T follicular helper cell (primary cell): Measurements from ENCODE around the gene KCNK7.
A peak's percentile ranks its signal among the peaks of the same experiment; 100 is the strongest.
"Not testable (repeated sequence)": the region's sequence is repeated elsewhere in the genome, so short reads cannot be mapped to it uniquely, and the experiment has no call there.

ENCODE experiments used
- DNase-seq: peaks from one replicate; pipeline ENCODE4 v3.0.0-alpha.2; 2020; ENCODE audit warnings: low read depth

KCNK7 gene

DNA sequence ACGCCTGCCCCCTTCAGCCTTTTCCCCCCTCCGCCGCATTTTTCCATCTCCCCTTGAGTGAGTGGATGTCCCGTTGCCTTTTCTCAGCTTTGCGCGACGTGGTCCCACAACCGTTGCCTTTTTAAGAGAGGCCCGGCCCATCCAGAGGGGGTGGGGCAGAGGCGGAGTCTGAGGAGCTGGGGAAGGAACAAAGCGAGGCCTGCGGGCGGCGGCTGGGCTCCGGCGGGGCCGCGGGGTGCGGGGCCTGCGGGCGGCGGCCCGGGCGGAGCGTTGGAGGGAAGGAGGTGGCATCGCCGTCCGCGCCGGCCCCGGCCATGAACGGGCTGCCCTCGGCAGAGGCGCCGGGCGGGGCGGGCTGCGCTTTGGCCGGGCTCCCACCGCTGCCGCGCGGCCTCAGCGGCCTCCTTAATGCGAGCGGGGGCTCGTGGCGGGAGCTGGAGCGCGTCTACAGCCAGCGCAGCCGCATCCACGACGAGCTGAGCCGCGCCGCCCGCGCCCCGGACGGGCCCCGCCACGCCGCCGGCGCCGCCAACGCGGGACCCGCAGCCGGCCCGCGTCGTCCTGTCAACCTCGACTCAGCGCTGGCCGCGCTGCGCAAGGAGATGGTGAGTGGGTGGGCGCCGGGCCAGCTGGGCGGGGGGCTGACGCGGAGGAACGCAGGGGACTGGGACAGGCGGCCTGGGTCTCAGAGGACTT, 23.1 kb downstream of the KCNK7 start, which contains the start of gene FAM89B:
TSS of gene FAM89B (plus strand) at position 183 of the 696 bp plus-strand sequence. CDS start at position 315, 132 bp downstream.
- DNase-seq = peak; percentile 82

DNA sequence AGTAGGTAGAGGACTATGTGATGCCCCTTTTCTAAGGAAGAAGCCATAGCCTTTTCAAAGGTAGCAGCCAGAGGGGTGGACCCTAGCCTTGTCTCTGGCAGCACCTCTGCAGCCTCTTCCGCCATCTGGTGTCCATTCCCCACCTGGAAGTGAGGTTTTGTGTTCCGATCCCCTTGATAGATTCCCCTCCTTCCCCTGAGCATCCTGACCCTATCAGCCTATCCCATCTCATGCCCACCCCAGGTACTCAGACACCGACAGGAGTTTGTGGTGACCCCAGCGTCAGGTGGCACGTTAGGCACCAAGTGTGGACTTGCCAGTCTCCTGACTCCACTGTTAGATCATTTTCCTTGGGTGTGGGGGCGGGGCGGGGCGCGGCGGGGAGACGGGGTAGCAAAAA, 23.7 kb downstream of the KCNK7 start:
- no peak for DNase-seq

DNA sequence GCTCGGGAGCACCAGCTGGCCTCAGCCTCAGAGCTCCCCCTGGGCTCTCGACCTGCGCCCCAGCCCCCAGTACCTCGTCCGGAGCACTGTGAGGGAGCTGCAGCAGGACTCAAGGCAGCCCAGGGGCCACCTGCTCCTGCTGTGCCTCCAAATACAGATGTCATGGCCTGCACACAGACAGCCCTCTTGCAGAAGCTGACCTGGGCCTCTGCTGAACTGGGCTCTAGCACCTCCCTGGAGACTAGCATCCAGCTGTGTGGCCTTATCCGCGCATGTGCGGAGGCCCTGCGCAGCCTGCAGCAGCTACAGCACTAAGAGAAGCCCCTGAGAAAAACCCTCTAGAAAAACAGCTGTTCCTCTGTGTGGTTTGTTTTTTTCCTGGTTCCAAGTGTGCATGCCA, 24.2 kb downstream of the KCNK7 start:
- no peak for DNase-seq

DNA sequence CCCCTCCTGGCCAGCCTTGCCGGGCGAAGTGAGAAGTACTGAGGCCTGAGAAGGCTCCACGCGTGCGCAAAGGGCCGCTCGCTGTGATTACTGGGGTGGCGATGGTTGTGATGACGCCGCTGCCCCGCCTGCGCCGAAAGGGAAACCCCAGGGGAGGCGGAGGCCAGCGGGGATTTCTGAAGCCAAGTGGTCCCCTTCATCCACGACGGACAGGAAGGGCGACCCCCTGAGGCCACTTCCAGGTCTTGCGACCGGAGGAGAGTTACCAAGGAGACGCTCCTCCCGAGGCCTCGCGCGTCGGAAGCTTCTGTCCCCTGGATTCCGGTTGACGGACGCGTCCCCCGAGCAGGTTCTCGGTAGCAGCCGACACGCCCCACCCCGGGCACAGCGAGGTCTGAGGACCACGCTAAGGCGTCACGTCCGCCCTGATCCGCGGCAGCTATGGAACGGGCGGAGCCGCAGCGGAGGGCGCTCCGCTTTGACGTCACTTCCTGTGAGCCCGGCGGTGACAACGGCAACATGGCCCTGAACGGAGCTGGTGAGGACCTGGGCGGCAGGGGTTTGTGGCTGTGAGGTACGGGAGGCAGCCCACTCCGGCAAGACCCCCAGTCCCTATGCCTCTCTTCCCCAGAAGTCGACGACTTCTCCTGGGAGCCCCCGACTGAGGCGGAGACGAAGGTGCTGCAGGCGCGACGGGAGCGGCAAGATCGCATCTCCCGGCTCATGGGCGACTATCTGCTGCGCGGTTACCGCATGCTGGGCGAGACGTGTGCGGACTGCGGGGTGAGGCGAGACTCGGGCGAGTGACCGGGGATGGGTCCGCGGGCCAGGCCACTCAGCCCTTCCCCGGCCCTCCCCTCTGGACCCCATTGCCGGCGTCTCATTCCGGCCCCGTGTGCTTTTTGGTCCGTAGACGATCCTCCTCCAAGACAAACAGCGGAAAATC, 25.4 kb downstream of the KCNK7 start, which contains the start of gene ZNRD2:
TSS of gene ZNRD2 (plus strand) at position 505 of the 946 bp plus-strand sequence. CDS start at position 520, 15 bp downstream.
- peak; percentile 97 for DNase-seq

DNA sequence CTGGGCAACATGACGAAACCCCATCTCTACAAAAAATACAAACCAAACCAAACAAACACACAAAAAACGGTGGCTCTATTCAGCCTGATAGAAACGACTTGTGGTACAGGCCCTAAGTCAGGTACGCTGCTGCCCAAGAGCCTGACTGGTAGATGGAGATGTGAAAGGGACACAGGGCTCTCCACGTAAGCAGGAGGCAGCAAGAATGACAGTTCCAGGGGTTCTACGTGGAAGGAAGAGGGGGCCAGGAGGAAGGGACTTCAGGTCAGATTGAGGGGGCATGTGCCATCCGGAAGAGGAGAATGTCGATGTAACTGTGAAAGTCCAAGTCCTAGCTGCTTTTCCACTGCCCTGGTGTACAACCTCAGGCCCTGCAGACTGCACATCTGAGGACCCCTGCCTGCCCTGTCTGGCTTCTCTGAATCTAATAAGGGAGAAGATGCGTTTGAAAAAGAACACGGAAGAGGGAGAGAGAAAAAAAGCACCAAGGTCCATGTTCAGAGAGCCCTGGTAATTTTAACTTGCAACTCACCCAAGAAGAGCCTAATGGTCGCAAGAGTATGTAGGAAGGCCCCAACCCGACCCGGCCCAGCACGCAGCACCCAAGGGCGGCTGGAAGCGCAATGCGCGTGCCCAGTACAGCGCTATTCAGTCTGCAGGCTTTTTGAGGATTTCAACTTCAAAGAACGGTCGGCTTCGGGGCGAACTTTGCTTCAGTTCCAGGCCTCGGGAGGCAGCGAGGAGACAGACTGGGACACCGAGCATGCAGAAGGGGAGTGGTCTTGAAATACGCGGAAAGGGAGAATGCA, 26.2 kb downstream of the KCNK7 start:
- DNase-seq = peak; percentile 59

DNA sequence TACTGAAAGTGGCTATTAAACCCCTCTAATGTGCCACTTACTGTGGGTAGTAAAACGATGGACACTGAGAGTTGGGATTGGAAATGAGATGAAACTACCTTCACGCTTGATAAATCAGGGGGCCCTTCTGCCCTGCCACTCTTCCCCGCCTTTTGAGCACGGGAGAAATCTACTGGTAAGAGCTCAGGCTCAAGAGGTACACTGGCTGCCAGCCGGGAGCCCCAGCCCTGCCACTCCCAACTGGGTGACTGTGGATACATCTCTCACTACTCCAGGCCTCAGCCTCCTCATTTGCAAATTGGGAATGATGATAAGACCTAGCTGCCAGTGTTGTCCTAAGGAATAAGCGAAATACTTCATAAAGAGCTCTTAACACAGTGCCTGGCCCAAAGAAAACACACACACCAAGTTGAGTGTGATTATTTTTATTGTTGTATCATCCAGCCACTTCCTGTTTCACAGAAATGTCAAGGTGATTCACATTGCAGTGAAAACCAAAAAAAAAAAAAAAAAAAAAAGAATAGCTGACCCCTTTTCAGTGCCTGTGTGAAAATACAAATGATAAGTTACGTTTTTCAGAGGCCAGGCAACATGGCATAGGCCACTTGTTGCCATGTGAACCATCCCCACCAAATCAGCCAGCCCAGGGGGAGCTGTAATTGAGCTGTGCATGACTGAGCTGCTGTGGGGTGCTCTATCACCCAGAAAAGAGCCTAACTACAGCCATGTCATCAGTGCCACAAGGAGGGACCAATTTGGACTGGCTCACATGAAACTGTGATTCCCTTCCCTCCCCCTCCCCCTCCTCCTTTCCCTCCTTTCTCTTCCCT, 29.8 kb downstream of the KCNK7 start:
- DNase-seq = no peak

DNA sequence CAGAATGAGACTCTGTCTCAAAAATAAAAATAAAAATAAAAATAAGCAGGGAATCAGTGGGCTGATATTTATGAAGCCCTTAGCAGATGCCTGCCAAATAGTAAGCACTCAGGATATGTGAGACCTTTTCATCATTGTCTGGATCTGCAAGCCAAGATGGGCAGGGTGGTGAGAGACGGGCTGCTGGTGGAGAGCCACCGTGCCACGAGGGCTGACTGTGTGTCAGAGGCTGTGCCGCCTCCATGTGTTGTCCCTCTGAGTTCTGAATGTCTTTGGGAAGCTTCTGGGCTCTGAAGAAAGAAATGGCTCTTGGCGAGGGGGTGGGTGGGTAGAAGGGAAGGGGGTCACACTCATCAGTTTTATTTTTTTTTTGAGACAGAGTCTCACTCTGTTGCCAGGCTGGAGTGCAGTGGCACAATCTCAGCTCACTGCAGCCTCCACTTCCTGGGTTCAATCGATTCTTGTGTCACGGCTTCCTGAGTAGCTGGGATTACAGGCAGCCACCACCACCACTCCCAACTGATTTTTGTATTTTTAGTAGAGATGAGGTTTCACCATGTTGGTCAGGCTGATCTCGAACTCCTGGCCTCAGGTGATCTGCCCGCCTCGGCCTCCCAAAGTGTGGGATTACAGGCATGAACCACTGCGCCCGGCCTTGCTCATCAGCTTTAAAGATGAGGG, 30.6 kb downstream of the KCNK7 start:
- not testable (repeated sequence) for DNase-seq

DNA sequence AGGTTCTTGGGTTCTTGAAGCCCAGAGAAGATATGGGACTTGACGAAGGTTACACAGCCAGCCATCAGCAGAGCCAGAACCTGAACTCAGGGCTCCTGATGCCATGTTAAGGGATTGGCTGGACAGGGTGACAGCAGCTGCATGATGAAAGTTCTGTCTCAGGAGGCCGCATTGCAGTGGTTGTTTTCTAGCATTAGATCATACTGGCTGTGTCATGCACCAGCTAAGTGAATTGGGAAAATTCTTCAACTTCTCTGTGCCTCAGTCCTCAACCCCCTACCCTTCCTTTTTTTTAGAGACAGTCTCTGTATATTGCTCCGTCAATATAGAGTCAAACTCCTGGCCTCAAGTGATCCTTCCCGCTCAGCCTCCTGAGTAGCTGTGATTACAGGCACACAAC, 32.0 kb downstream of the KCNK7 start:
- no peak for DNase-seq

DNA sequence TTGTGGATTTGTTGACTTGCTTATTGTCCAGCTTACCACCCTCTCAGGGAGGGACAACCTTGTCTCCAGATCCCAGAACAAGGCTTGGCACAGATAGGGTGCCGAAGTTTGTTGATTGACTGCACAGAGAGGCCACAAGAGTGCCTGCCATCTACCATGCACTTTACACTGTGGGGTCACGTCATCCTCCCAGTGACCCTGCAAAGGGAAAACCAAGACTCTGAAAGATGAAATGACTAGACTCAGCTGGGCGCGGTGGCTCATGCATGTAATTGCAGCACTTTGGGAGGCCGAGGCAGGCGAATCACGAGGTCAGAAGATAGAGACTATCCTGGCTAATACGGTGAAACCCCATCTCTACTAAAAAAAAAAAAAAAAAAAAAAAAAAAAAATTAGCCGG, 32.8 kb downstream of the KCNK7 start:
- DNase-seq = no peak

DNA sequence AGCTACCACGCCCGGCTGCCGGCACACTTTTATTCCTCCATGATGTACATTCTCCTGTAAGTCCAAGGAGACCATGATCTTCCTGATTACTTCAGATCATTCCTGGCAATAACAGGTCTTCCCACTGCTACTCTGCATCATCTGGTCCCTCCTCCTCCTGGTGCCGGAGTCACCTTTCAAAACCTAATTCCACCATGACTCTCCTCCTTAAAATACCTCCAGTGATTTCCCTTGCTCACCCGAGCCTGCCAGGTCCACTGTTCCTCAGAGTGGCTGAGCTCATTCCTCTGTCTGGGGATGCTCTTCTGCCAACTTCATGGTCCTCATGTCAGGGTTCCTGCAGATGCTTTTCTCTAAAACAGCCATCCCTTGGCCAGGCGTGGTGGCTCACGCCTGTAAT, 33.6 kb downstream of the KCNK7 start:
- DNase-seq = no peak

DNA sequence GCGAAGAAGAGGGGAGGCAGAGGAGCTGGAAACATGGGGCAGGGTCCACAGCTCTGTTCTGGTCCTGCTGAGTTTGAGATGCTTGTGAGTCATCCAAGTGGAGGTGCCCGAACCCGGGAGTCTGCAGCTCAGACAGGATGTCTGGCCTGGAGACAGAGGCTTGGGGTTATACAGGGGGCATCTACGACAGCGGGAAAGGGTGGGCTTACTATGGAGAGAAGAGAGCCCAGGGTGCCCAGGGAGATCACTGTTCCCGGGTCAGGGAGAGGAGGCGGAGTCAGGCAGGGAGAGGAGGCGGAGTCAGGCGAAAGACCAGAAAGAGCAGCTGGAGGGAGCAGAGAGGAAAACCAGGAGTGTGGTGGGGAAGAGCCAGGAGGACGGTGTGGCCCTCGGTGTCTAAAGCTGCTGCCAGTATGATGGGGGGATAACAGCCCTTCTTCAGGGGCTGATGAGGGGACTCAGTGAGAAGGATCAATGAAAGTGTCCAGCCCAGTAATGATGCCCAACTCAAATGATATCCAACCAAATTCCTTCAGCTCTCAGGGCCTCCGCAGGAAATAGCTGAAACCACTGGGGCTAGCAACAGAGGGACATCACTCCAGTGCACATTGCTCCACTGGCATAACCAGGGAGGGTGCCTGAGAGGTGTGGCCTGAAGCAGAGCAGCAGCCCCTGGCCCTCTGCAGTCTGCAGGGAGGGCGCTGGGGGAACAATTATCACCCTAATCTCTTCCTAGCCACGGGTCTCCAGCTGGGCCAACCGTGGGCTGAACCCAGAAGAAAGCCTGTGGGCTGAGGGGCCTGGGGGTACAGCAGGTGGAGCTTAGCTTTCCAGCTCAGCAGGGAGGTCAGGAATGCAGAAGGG, 34.8 kb downstream of the KCNK7 start:
- no peak for DNase-seq

DNA sequence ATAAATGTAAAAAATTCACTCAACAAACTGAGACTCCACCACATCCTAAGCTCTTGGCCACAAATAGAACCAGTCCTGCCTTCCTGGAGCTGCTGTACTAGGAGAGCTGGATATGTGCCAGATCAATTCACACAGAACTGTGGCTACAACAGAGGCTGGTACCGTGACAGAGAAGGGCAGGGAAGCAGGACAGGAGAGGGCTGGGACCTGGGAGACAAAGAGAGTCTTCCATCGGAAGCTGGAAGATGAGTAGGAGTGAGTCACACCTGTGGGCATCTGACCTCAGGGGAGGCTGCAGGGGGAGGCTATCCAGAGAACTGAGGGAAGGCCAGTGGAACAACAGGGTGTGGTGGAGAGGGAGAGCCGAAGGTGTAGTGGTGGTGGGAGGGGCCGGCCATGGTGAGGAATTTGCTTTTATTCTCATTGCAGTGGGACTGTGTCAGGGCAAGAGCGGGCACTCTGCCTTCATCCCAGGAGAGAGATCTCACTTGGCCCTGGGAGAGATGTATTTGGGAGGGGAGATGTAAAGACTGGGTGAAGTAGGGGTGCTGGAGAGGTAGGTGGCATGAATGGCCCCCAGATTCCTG, 35.6 kb downstream of the KCNK7 start:
- no peak for DNase-seq

DNA sequence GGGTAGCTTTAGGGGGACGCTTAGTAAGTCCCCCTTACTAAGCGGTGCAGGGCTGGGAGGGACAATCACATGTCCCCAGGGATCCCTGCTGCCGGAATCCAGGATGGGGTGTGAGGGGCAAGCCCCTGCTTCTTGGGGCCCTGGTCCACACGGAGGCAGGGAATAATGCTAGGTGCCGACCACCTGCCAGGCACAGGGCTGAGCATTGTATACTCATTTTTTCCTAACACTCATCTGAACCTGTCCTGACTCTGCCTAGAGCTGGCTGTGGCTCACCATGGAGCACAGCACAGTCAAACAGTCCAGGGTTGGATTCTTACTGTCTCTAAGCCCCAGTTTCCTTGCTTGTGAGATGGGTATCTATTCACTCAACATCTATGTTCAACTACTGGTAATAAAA, 36.1 kb downstream of the KCNK7 start:
- DNase-seq = no peak

DNA sequence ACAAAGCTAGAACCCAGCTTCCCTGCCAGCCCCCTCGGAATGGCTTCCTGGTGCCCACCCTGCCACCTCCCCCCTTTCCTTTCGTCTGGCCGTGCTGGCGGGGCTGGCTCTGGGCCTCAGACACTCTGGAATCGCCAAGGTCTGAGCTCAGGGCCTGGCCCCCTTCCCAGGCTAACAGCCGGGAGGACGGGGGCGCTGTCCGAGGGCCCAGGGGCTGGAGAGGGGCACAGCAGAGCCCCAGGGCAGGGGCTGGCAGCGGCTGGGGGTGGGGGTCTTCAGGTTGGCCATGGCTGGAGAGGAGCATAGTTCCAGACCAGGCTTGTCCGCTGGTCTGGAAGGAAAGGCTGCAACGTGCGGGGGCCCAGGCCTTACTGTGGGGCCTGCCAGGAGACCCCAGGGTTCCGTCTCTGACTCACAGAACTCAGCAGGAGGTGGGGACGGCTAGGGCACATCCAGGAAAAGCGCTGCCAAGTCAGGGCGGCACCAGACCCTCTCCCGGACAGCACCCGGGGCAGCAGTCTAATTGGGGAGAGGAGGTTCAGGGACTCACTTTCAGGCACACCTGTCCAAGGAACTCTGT, 36.6 kb downstream of the KCNK7 start:
- DNase-seq = no peak

DNA sequence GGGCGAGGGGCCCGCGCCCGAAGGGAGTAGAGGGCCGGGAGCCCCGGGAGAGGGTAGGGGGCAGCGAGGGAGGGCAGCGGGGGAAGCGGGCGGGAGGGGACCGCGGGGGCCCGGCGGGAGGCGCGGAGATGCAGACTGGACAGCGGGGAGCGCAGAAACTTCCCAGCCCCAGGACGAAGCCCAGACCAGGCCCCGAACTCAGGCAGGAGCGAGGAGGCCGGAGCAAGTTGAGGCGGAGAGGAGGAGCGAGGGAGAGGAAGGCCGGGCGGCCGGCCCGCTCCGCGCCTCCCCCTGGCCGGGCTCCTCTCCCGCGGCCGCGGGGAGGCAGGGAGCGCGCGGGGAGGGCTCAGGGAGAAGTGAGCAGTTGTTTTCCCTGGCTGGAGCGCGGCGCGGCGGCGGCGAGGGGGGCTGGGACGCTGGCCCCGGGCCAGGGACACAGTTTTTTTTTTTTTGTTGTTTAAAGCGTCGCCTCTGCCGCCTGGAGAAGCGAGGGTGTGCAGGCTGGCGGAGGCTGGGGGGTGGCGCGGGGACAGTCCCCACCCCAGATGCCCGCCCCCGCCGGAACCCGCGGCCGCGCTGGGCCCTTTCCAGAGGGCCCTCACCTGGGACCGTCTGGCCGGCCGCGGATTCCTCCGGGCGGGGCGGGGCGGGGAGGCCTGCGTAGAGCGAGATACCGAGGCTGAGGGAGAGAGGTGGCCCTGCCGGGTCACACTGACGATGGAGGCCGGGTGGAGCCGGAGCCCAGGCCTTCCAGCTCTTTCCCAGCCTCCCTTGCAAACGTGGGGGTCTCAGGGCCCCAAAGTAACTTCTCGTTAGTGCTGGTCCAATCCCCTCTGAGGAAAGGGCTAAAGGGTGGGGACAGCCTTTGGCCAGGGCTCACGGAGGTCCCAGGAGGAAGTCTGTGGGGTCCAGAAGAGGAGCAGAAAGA, 37.3 kb downstream of the KCNK7 start, which contains the start of gene LTBP3:
TSS of gene LTBP3 (minus strand) at position 358 of the 928 bp plus-strand sequence. CDS start 400 bp downstream, outside the sequence.
- DNase-seq = no peak

DNA sequence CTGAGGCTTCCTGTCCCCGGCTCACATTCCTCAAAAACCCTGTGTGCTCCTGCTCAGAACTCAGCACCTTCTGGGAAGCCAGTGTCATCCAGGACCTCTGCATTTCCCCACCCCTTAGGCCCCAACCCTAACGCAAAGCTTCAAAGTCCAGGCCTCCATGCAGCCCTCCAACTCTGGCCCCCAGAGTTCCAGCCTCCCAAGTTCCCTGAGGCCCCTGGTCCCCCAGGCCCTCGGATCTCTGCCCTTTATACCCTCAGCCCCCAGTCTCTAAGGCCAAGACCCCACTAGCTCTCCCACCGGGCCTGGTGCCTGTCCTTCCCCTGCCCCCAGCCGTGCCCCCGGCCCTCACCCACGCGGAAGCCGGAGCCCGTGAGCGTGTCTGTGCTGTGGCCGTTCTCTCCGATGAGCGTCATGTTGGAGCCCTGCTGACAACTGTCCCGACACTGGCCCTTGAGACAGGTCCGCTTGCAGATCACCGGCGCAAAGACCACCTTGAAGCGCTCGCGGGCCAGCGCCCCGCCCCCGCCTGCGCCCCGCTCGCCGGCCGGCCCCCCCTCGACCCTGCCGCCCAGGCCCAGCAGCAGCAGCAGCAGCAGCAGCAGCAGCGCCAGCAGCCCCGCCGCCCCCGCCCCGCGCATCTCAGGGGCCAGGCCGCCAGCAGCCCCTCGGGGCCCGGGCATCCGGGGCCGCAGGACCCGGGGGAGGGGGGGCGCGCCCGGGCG, 38.2 kb downstream of the KCNK7 start:
- no peak for DNase-seq
